Middle frontal gyrus (tissue), 1 donor: ENCODE results near the gene MS4A12.
"Not testable (repeated sequence)": the region's sequence is repeated elsewhere in the genome, so short reads cannot be mapped to it uniquely, and the experiment has no call there.

Experiments used
- DNase-seq: peaks from one replicate; pipeline ENCODE4 v3.0.0-alpha.2; 2015; ENCODE audit warnings: low spot score; ENCODE audit errors: extremely low spot score

Gene MS4A12

GRCh38 chr11:60512651-60513225 is 20.2 kb downstream of the MS4A12 start:
- DNase-seq: no peak

- DNase-seq: no peak
These were observed 21.2 kb downstream of the MS4A12 start for GRCh38 chr11:60513496-60514460.

DNA sequence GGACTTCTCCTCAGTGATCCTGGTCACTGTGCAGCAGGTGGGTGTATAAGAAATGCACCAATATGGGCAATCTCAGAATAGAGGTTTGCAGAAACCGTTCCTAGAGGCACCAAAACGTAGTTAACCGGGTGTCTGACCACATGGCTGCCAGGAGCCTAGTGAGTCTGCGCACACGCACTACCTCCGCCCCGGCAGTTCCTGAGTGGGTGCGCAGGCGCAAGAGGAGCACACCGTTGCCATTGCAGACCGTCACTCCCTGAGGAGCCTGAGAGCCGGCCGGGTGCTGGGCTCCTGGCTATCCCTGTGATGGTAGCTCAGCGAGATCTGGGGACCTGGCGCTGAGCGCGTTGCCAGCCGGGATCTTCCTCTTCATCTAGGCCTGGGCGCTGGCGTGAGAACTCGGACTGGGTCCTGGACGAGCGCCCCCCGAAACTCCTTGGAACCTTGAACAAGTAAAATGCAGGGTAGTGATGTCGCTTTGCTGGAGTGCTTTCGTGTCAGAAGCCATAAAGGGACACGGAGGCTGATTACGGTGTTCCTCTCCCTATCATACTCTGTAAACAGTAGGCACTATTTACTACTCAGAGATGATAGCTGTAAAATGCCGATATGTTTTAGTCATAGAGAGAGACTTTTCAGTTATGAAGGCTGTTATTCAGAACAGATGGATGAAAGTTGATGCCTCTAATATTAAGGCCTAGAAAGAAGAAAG is 22.7 kb downstream of the MS4A12 start, which contains the start of gene MS4A13:
Gene MS4A13, plus strand, starts transcription at position 249 of the 712 bp plus-strand sequence. CDS start 2,692 bp downstream, outside the sequence.
- DNase-seq: no peak

GRCh38 chr11:60528465-60528864 is 35.9 kb downstream of the MS4A12 start:
- DNase-seq: no peak

DNA sequence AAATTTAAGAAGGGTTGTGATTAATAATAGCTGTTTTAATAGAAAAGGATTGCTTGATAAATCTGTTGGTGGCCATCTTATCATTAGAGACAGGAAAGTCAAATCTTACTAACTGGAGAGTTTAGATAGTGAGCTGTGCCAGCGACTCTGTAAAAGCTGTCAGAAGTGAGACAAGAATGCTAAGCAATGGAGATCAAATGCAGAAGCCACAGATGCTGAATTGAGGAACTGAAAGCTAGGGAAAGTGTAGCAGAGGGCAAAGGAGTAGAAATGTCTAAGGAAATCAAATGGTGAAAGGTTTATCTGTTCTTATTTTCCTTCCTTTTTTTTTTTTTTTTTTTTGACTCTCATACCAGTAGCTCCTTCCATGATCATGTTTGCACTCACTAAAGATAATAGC is 36.4 kb downstream of the MS4A12 start:
- DNase-seq: no peak

DNA sequence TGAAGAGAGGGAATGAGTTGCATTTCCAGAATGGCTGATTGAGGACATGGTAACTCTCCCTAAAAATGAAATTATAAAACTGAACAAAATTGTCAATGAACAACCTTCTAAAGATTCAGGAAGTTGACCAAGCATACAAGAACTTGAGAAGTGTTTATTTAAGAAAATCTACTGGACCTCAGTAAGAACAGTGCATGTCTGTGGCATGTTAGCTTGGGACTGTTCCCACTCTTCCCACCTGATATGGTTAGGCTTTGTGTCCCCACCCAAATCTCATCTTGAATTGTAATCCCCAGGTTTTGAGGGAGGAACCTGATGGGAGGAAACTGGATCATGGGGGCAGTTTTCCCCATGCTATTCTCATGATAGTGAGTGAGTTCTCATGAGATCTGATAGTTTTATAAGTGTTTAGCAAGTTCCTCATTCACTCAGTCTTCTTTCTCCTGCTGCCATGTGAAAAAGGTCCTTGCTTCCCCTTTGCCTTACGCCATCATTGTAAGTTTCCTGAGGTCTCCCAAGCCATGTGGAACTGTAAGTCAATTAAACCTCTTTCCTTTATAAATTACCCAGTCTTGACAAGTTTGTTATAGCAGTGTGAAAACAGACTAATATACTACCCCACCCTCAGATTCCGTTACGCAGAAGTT is 38.0 kb downstream of the MS4A12 start:
- DNase-seq: no peak

- not testable (repeated sequence) for DNase-seq
These were observed 39.8 kb downstream of the MS4A12 start for GRCh38 chr11:60532383-60532782.

GRCh38 chr11:60538627-60539026 is 46.0 kb downstream of the MS4A12 start:
- not testable (repeated sequence) for DNase-seq

DNA sequence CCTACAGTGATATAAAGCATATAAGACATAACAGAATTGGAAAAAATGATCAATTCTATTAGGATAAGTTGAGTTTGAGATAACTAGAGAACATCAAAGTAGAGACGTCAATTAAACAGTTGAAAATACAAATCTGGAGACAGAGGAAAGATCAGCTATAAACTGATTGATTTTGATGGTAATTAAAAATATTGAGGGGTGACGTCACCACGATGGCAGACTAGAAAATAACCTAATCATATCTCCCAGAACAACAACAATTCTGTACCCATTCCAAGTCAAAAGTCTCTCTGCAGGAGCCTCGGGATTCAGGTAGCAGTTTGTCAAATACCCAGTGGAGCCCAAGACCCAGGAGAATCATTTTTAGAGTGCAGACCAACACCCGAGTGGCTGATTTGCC is 51.5 kb downstream of the MS4A12 start:
- no peak for DNase-seq
